OCI-M2 (cell line): ENCODE data around the gene TSPAN7.

ENCODE experiments used
- DNase-seq: peaks from one replicate; lab custom pipeline; 2025; ENCODE audit not compliant: unreplicated experiment; lab: John Stamatoyannopoulos, UW

The TSPAN7 gene

DNA sequence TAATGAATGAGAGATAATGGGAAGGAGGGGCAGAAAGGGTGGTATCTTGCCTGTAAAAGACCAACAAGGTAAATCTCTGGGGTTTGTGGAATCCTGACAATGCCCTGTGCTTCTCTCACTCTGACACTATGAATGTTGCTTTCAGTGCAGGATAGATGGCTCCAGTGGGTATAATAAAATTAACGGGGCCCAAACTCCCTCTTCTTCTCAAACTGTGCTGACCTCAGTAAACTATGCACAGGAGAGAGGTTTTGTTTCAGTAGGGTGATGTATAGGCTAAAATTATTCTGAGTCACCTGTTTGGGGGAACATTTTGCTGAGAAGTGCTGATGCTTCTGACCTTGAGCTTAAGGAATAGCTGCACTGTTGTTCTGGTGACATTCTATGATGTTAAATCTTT lies 82.6 kb downstream of the TSPAN7 start:
- no peak for DNase-seq

- DNase-seq: no peak
Measured at GRCh38 chrX:38646129-38646528, 84.8 kb downstream of the TSPAN7 start.

- no peak for DNase-seq
Measured at GRCh38 chrX:38649221-38649620, 87.9 kb downstream of the TSPAN7 start.

- DNase-seq: no peak
Measured at GRCh38 chrX:38649674-38650647, 88.6 kb downstream of the TSPAN7 start.

GRCh38 chrX:38651625-38652601 lies 90.6 kb downstream of the TSPAN7 start:
- no peak for DNase-seq

DNA sequence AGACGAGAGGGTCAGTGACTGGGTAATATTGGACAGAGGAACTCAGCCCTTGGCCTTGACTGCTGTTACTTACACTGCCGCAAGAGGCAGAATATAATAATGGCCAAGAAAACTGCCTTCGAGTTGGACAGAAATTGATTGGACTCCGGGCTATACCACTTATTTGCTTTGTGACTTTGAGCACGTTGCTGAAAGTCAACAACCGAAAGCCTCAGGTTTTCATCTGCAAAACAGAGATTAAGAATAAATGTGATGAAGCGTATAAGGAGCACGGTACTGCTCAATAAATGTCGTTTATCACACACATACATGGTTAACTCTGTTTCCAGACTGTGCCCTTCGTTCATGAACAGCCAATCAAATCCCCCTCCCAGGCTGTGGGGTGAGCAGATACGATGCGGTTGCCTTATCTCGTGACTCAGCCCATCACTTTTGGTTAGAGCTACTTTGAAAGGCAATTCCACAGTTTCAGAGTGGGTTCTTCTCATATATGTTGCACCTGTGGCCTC lies 91.6 kb downstream of the TSPAN7 start:
- DNase-seq: peak; percentile 87

DNA sequence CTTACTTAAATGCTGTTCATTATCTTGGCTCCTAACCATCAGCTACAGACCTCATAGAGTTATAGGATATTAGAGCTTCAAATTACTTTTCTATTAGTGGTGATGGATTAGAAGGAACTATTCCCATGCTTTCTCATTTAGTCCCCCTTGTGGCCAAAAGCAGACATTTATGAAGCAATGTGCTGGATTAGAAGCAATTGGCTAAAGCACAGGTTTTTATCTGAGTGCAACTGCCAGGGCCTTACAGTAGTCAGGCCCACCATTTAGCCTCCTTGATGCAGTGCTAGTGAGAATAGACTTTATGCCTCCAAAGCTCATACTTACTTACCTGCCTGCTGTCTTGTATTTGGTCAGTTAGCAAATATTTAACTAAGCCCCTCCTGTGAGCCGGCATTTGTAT lies 93.0 kb downstream of the TSPAN7 start:
- DNase-seq: no peak

- no peak for DNase-seq
Measured at GRCh38 chrX:38656350-38656915, 95.1 kb downstream of the TSPAN7 start.

GRCh38 chrX:38657562-38657961 lies 96.2 kb downstream of the TSPAN7 start:
- DNase-seq: no peak

GRCh38 chrX:38660395-38661102 lies 99.2 kb downstream of the TSPAN7 start:
- DNase-seq: no peak

DNA sequence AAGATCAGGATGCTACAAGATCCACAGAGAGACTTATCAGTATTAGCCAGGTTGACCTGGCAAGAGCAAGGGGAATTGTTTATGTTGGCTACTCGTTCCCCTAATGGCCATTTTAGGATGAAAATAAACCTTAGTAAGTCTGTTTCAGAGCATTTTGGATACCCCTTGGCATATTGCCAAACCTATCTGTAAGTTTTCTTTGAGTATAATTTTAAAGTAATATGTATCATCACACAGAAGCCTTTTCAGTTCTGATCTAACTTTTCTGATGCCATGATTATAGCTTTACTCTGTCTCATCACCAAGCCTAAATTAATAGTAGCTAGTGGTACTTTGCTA lies 99.7 kb downstream of the TSPAN7 start:
- no peak for DNase-seq

- DNase-seq: no peak
Measured at GRCh38 chrX:38661561-38661960, 100.2 kb downstream of the TSPAN7 start.

- no peak for DNase-seq
Measured at GRCh38 chrX:38662640-38663039, 101.3 kb downstream of the TSPAN7 start.

GRCh38 chrX:38664285-38664684 lies 102.9 kb downstream of the TSPAN7 start:
- DNase-seq: peak; percentile 15

- DNase-seq: no peak
Measured at GRCh38 chrX:38666909-38667308, 105.6 kb downstream of the TSPAN7 start.

DNA sequence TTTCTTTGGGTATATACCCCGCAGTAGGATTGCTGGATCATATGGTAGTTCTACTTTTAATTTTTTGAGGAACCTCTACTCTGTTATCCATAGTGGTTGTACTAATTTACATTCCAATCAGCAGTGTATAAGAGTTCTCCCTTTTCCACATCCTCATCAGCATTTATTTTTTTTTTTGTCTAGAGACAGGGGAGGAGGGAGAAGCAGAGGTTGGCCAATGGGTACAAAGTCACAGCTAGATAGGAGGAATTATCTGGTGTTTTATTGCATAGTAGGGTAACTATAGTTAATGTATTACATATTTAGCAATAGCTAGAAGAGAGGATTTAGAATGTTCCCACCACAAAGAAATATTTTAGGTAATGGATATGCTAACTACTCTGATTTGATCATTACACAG lies 107.4 kb downstream of the TSPAN7 start:
- DNase-seq: no peak

- DNase-seq: no peak
Measured at GRCh38 chrX:38669428-38669827, 108.1 kb downstream of the TSPAN7 start.

DNA sequence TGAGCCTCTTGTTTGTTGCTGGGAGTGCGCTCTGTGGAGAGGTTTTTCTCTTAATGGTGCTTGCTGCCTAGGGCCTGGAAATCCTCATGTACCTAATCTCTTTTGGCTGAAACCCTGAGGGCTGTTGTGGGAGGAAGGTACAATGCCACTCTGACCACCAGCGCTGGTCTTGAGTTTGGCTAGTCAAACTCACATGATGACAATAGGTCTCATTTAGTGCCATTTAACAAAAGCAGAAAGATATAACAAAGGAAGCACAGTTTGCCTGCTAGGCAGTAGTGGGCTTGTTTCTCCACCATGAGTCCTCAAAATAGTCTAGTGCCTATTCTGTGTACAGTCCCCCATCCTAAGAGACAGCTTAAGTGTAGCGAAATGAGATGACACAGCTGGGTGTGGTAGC lies 111.3 kb downstream of the TSPAN7 start:
- DNase-seq: no peak

GRCh38 chrX:38675856-38676255 lies 114.5 kb downstream of the TSPAN7 start:
- no peak for DNase-seq

DNA sequence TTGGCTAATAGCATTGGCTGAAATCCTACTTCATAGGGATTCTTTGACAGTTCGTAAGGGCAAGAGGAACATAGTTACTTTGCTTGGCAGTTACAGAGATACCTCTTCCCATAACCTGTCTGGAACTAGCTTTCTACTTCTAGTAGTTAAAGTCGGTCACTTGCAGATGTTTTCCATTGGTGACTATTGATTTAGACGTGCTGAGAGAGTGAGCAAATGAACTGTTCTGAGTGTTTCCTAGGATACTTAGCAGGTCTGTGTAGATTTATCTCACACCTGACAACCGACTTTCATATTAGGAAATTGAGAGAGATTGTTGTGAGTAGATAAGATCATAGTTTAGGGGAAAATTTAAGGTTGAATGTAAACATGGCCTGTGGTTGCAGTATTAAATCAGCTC lies 116.8 kb downstream of the TSPAN7 start:
- DNase-seq: no peak

DNA sequence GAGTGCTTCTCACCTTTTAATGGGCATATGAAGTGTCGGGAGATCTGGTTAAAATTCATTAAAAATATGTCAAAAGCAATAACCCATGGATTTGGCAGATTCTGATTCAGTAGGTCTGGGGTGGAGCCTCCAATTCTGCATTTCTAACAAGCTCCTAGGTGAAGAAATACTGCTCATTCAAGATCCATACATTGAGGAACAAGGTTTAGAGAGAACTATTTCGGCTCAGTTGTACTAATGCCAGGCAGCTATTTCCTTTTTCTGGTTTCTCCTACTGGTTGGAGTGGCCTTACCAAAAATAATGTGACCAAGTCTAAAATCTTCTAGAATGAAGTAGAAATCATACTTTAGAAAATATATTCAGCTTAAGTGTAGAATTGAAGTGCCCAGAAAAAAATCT lies 117.5 kb downstream of the TSPAN7 start:
- no peak for DNase-seq
